ENCODE data around the gene TUT1. TPM values are rescaled to one million over a fixed set of nuclear protein-coding genes. Genes with fewer than 3 reads are reported as not detected.

Gene TUT1
- total RNA-seq, 2 experiments from 2014 or later = 22.5 to 38.2 TPM

- BruUV-seq (replicated peaks) = no TSS peak
- Histone ChIP-seq H3K27ac (ENCODE audit: low read depth, low read length, poor library complexity, severe bottlenecking) (no peak overlapping the region), H3K4me1 (ENCODE audit: insufficient read depth, low read length, poor library complexity, severe bottlenecking) (peaks cover 24% of the 10 kb centered on the region), H3K9me2 (ENCODE audit: insufficient read depth, low read length) (no peaks in the 10 kb centered on the region), H2AFZ (ENCODE audit: low read length) (no peak overlapping the region), H3K79me2 (ENCODE audit: insufficient read depth, low read depth, low read length) (no peaks in the 10 kb centered on the region), H3K36me3 (ENCODE audit: insufficient read depth, low read length) (no peaks in the 10 kb centered on the region), H4K20me1 (ENCODE audit: insufficient read depth, low read length) (no peaks in the 10 kb centered on the region), H3K9me3 (ENCODE audit: low read length) (no peaks in the 10 kb centered on the region), H3K4me2 (ENCODE audit: low read length) (no peak overlapping the region), H3K4me3 (ENCODE audit: low read depth, low read length, poor library complexity, severe bottlenecking) (no peak overlapping the region)
- POLR2A ChIA-PET = interaction anchor here (0.5 kb wide), 1 partner anchor 326 kb away, joined by 3 read pairs; no protein-coding TSS in a partner anchor
- intact Hi-C loops (cut with micrococcal nuclease; ENCODE audit: unreplicated experiment) = no loop called here
- DNase-seq (ENCODE audit: low spot score) = no peak
- TF ChIP-seq EZH2phosphoT487 (IDR thresholded peaks at IDR 0.05; ENCODE audit: borderline replicate concordance, low read depth, low read length) (no peak), CTCF (conservative IDR thresholded peaks at IDR 0.05; ENCODE audit: low read length) (no peak)
- CTCF ChIA-PET (ENCODE audit: unreplicated experiment) = no interaction called here
Observed at GRCh38 chr11:62545437-62546243, 45.7 kb downstream of the TUT1 start.

GRCh38 chr11:62544581-62545436 is 46.5 kb downstream of the TUT1 start:
- intact Hi-C loops (cut with micrococcal nuclease; ENCODE audit: unreplicated experiment) = no loop called here
- Histone ChIP-seq H2AFZ (ENCODE audit: low read length) (no peak overlapping the region), H3K4me1 (ENCODE audit: insufficient read depth, low read length, poor library complexity, severe bottlenecking) (peaks cover 25% of the 10 kb centered on the region)

More at GRCh38 chr11:62544581-62545436, 46.5 kb downstream of the TUT1 start:
- TF ChIP-seq CTCF (conservative IDR thresholded peaks at IDR 0.05; ENCODE audit: low read length) (no peak), EZH2phosphoT487 (IDR thresholded peaks at IDR 0.05; ENCODE audit: borderline replicate concordance, low read depth, low read length) (no peak)
- POLR2A ChIA-PET = interaction anchor here (0.5 to 0.6 kb wide), 2 partner anchors 20 to 327 kb away, joined by 3 read pairs; no protein-coding TSS in a partner anchor
- Histone ChIP-seq H3K4me2 (ENCODE audit: low read length) (no peak overlapping the region), H3K9me3 (ENCODE audit: low read length) (no peaks in the 10 kb centered on the region), H4K20me1 (ENCODE audit: insufficient read depth, low read length) (no peaks in the 10 kb centered on the region), H3K79me2 (ENCODE audit: insufficient read depth, low read depth, low read length) (no peaks in the 10 kb centered on the region), H3K36me3 (ENCODE audit: insufficient read depth, low read length) (no peaks in the 10 kb centered on the region), H3K27ac (ENCODE audit: low read depth, low read length, poor library complexity, severe bottlenecking) (no peak overlapping the region), H3K9me2 (ENCODE audit: insufficient read depth, low read length) (no peaks in the 10 kb centered on the region), H3K4me3 (ENCODE audit: low read depth, low read length, poor library complexity, severe bottlenecking) (no peak overlapping the region)
- no peak for DNase-seq (ENCODE audit: low spot score)
- BruUV-seq (replicated peaks) = no TSS peak
- CTCF ChIA-PET (ENCODE audit: unreplicated experiment) = interaction anchor here (0.7 kb wide), 1 partner anchor 213 kb away, joined by 13 read pairs; no protein-coding TSS in a partner anchor

All from OCI-LY7 (cell line).